PC-3 (cell line): ENCODE results near the gene TREH. TPM values are rescaled to one million over a fixed set of nuclear protein-coding genes. Genes with fewer than 3 reads are reported as not detected.

Experiments
- ATAC-seq: fragments of 200-7000 bp; cut with Tn5 transposase; 2 replicates; pipeline ENCODE4 v1.9.1; 2020; ENCODE audit warnings: mild to moderate bottlenecking, moderate library complexity
- BruUV-seq: library from RNA; stranded (reverse); fragments of 400-500 nt; replicated peaks from 2 replicates; lab custom pipeline; 2021; lab: Mats Ljungman, UMichigan
- CTCF ChIA-PET: fragments of 300-600 bp; sonication (Branson Sonifier 250); formaldehyde crosslinking; loops from one replicate; lab custom pipeline; 2022; ENCODE audit warnings: antibody characterized with exemption; lab: Charles Lee
- POLR2A ChIA-PET: fragments of 300-600 bp; sonication (Branson Sonifier 250); formaldehyde crosslinking; loops from one replicate; lab custom pipeline; 2022; ENCODE audit warnings: antibody characterized with exemption; ENCODE audit not compliant: unreplicated experiment; lab: Charles Lee
- DNase-seq: peaks from one replicate; pipeline ENCODE4 v3.0.0-alpha.2; 2015
- H2AFZ ChIP-seq: fragments of 300-600 bp; sonication (generic); 2 replicates; pipeline ENCODE4 v1.6.0; 2016; ENCODE audit warnings: antibody characterized with exemption, low read length
- H3F3A ChIP-seq: fragments of 300-600 bp; sonication (generic); one replicate; pipeline ENCODE4 v1.6.0; 2017; ENCODE audit warnings: antibody characterized with exemption, low read length, control low read depth, mild to moderate bottlenecking; ENCODE audit not compliant: unreplicated experiment
- H3K27ac ChIP-seq: fragments of 300-600 bp; sonication (generic); 2 replicates; pipeline ENCODE4 v1.5.1; 2016; ENCODE audit warnings: mild to moderate bottlenecking, low read length
- H3K27me3 ChIP-seq: fragments of 300-600 bp; sonication (generic); 2 replicates; pipeline ENCODE4 v1.6.1; 2016; ENCODE audit warnings: low read length, mixed read lengths
- H3K36me3 ChIP-seq: fragments of 300-600 bp; sonication (generic); 2 replicates; pipeline ENCODE4 v1.6.1; 2016; ENCODE audit warnings: low read depth, mixed run types, low read length, mixed read lengths
- H3K4me1 ChIP-seq: fragments of 300-600 bp; sonication (generic); 2 replicates; pipeline ENCODE4 v1.5.1; 2016; ENCODE audit warnings: low read length; ENCODE audit not compliant: insufficient read depth
- H3K4me2 ChIP-seq: fragments of 300-600 bp; sonication (generic); 2 replicates; pipeline ENCODE4 v1.6.0; 2016; ENCODE audit warnings: low read length
- H3K4me3 ChIP-seq: fragments of 300-600 bp; sonication (generic); 2 replicates; pipeline ENCODE4 v1.5.1; 2016; ENCODE audit warnings: mild to moderate bottlenecking, low read length, mixed read lengths
- H3K79me2 ChIP-seq: fragments of 300-600 bp; sonication (generic); 2 replicates; pipeline ENCODE4 v1.6.1; 2017; ENCODE audit warnings: low read length, mixed read lengths
- H3K9ac ChIP-seq: fragments of 300-600 bp; sonication (generic); 2 replicates; pipeline ENCODE4 v1.6.0; 2016; ENCODE audit warnings: mild to moderate bottlenecking, low read length
- H3K9me2 ChIP-seq: fragments of 300-600 bp; sonication (generic); replicated peaks from 2 replicates; pipeline ENCODE4 v1.6.1; 2016; ENCODE audit warnings: mixed run types, low read length, mixed read lengths
- H3K9me3 ChIP-seq: fragments of 300-600 bp; sonication (generic); 2 replicates; pipeline ENCODE4 v1.6.1; 2016; ENCODE audit warnings: low read length, mixed read lengths
- H4K20me1 ChIP-seq: fragments of 300-600 bp; sonication (generic); 2 replicates; pipeline ENCODE4 v1.6.1; 2016; ENCODE audit warnings: low read length, mixed read lengths
- EZH2 ChIP-seq: fragments of 300-600 bp; sonication (generic); IDR thresholded peaks from one replicate; pipeline ENCODE4 v1.6.1; 2017; ENCODE audit warnings: antibody characterized with exemption, mild to moderate bottlenecking, low read length; ENCODE audit not compliant: unreplicated experiment
- EZH2phosphoT487 ChIP-seq: fragments of 300-600 bp; sonication (generic); IDR thresholded peaks from 2 replicates; pipeline ENCODE4 v1.6.1; 2018; ENCODE audit warnings: mild to moderate bottlenecking, antibody characterized with exemption, low read length, borderline replicate concordance
- intact Hi-C: fragments of 100-400 bp; cut with micrococcal nuclease; formaldehyde crosslinking; loops from 2 replicates; pipeline ENCODE4 v1.9.0; 2023
- total RNA-seq: library from RNA; depleted of rRNA; stranded (reverse); fragments of >200 nt; gene quantifications from 2 replicates; pipeline ENCODE4 v1.2.3, GENCODE V29; 2014
- TF ChIP-seq, protein P1 (sequence below): fragments of 300-600 bp; sonication (generic); conservative IDR thresholded peaks from 2 replicates; pipeline ENCODE4 v1.5.1; 2017; ENCODE audit warnings: antibody characterized with exemption, low read depth, mild to moderate bottlenecking, low read length

TREH gene
- total RNA-seq, 1 experiment from 2014 or later, result not detected

- Histone ChIP-seq H3K4me1 (no peaks in the 10 kb centered on the region), H3K36me3 (no peaks in the 10 kb centered on the region), H3K9me2 (no peaks in the 10 kb centered on the region), H3K27ac (no peak overlapping the region), H3K79me2 (no peaks in the 10 kb centered on the region), H3F3A (no peaks in the 10 kb centered on the region), H3K9me3 (no peaks in the 10 kb centered on the region), H2AFZ (no peak overlapping the region), H3K9ac (no peak overlapping the region), H3K4me3 (no peak overlapping the region), H3K27me3 (peaks cover 5% of the 10 kb centered on the region; the same call in 1 of the 2 replicates), H4K20me1 (no peaks in the 10 kb centered on the region), H3K4me2 (no peak overlapping the region)
- ChIA-PET POLR2A (interaction anchor here (0.5 kb wide), 1 partner anchor 87 kb away, joined by 3 read pairs; no protein-coding TSS in a partner anchor), CTCF (interaction anchor here (0.6 to 1.8 kb wide), 5 partner anchors 10 to 155 kb away, joined by 3 to 11 read pairs (median 4); no protein-coding TSS in a partner anchor)
- intact Hi-C loops, result no loop called here
- ATAC-seq (no peak), DNase-seq (no peak)
- no TSS peak for BruUV-seq
- TF ChIP-seq EZH2, result no peak
- TF ChIP-seq EZH2phosphoT487, result no peak
- TF ChIP-seq, protein P1, sequence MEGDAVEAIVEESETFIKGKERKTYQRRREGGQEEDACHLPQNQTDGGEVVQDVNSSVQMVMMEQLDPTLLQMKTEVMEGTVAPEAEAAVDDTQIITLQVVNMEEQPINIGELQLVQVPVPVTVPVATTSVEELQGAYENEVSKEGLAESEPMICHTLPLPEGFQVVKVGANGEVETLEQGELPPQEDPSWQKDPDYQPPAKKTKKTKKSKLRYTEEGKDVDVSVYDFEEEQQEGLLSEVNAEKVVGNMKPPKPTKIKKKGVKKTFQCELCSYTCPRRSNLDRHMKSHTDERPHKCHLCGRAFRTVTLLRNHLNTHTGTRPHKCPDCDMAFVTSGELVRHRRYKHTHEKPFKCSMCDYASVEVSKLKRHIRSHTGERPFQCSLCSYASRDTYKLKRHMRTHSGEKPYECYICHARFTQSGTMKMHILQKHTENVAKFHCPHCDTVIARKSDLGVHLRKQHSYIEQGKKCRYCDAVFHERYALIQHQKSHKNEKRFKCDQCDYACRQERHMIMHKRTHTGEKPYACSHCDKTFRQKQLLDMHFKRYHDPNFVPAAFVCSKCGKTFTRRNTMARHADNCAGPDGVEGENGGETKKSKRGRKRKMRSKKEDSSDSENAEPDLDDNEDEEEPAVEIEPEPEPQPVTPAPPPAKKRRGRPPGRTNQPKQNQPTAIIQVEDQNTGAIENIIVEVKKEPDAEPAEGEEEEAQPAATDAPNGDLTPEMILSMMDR, result no peak
Observed at GRCh38 chr11:118705111-118705741, 25.8 kb upstream of the TREH start.

GRCh38 chr11:118703563-118704106, 24.2 kb upstream of the TREH start:
- no peak for TF ChIP-seq EZH2
- TF ChIP-seq EZH2phosphoT487, result no peak
- TF ChIP-seq, protein P1, result no peak
- Histone ChIP-seq H3K27me3 (peaks cover under 1% of the 10 kb centered on the region; the same call in 1 of the 2 replicates), H2AFZ (no peak overlapping the region), H3K79me2 (no peaks in the 10 kb centered on the region), H3K9me3 (no peaks in the 10 kb centered on the region), H3K27ac (no peak overlapping the region), H3F3A (no peaks in the 10 kb centered on the region), H3K4me3 (no peak overlapping the region), H3K4me1 (no peaks in the 10 kb centered on the region), H3K9ac (no peak overlapping the region), H3K9me2 (no peaks in the 10 kb centered on the region), H4K20me1 (no peaks in the 10 kb centered on the region), H3K36me3 (no peaks in the 10 kb centered on the region), H3K4me2 (no peak overlapping the region)
- intact Hi-C loops, result no loop called here
- BruUV-seq, result no TSS peak
- CTCF ChIA-PET, result interaction anchor here (1.8 kb wide), 1 partner anchor 14 kb away, joined by 4 read pairs; no protein-coding TSS in a partner anchor
- POLR2A ChIA-PET, result no interaction called here
- DNase-seq, result no peak
- no peak for ATAC-seq
